ENCODE measurements around the gene GARRE1.
A peak's percentile ranks its signal among the peaks of the same experiment; 100 is the strongest.

DNA sequence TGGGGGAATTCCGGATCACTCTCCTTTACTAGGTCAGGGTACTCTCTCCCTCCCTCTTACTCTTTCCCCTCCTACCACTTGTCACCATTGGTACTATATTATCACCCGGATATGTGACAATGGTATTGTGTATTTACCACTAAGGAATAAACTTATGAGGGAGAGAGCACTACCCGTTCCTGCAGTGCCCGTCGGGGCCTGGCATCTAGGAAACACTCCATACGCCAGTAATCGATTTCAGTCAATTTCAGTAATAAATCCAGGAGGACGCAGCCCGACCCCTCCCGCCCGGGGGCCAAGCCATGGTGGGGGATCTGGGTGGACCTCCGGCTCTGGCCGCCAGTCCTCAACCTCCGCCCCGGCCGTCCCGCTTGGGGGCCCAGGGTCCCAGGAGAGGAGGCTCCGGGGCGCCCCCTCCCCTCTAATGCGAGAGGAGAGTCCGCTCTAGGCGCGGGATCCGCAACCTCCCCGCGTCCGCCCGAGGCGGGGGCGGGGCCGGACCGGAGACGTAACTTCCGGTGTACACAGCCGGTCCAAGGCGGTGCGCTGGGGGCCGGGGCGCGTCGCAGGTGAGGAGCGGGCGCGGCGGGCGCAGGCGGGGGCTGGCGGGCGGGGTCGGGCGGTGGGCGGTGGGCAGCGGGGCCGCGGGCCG, at the start of gene GARRE1:
- TF ChIP-seq POLR2AphosphoS5 (IDR thresholded peaks at IDR 0.05; ENCODE audit: borderline replicate concordance, low read depth, low read length): peak; percentile 80
- no peak for TF ChIP-seq EZH2 (IDR thresholded peaks at IDR 0.05)
- TF ChIP-seq FOXP2 (optimal IDR thresholded peaks at IDR 0.05; ENCODE audit: control extremely low read depth, extremely low read length, insufficient read depth): no peak
